Body of pancreas (tissue), 4 donors: ENCODE measurements around the gene SLC45A3.

Source experiments
- POLR2A ChIP-seq, 3 donors: fragments of 450-650 bp; IDR thresholded peaks; one replicate each; pipeline ENCODE4 v1.6.1; 2016; ENCODE audit warnings: antibody characterized with exemption in 3 of 3, mild to moderate bottlenecking in 2 of 3
- TF ChIP-seq, protein P1 (sequence below), 7 experiments: fragments of 450-650 bp in 4 of 7; fragments of 200-600 bp in 3 of 7; sonication (generic) in 3 of 7; IDR thresholded peaks; one replicate each; pipeline ENCODE4 v1.5.1; 2016 to 2019; ENCODE audit warnings: antibody characterized with exemption in 7 of 7

DNA sequence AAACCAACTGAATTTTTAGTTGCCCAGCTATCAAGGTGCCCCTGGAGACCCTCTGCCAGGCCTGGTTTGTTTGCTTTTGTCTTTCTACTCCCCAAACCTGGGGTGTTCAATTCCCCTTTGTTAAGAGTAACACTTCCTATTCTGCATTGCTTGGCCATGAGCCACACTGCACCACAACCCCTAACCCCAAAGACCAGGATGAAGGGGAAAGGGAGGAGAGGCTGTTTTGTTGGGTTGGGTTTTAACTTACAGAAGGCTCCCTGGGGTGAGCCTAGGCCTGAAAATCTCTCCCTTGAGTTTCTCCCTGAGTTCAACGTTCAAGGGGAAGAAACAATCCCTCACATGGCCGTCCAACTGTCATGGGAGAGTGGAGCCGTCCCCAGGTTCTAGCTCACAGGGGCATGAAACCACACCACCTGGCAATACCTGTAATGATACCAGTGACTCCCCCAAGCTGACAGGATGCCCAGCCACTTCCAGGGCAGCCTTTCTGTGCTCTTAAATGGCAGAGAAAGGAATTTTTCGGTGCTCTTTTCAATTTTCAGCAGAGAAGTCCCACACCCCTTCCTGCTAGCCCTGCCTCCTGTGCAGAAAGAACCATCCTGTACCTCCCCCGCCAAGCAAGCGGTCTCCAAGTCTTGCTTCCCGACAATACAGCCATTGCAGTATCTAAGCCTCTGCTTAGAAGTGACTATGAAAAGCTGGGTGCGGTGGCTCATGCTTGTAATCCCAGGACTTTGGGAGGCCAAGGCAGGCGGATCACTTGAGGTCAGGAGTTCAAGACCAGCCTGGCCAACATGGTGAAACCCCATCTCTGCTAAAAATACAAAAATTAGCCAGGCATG is 14.9 kb downstream of the SLC45A3 start:
- TF ChIP-seq, protein P1, sequence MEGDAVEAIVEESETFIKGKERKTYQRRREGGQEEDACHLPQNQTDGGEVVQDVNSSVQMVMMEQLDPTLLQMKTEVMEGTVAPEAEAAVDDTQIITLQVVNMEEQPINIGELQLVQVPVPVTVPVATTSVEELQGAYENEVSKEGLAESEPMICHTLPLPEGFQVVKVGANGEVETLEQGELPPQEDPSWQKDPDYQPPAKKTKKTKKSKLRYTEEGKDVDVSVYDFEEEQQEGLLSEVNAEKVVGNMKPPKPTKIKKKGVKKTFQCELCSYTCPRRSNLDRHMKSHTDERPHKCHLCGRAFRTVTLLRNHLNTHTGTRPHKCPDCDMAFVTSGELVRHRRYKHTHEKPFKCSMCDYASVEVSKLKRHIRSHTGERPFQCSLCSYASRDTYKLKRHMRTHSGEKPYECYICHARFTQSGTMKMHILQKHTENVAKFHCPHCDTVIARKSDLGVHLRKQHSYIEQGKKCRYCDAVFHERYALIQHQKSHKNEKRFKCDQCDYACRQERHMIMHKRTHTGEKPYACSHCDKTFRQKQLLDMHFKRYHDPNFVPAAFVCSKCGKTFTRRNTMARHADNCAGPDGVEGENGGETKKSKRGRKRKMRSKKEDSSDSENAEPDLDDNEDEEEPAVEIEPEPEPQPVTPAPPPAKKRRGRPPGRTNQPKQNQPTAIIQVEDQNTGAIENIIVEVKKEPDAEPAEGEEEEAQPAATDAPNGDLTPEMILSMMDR (IDR thresholded peaks at IDR 0.05): no peak
- no peak for TF ChIP-seq POLR2A (IDR thresholded peaks at IDR 0.05)
